GM23338 (cell line): Measurements from ENCODE around the gene LPIN1. TPM values are rescaled to one million over a fixed set of nuclear protein-coding genes. Genes with fewer than 3 reads are reported as not detected.

Source experiments
- ATAC-seq: fragments of 200-7000 bp; cut with Tn5 transposase; 3 replicates; pipeline ENCODE4 v1.9.1; 2020
- DNase-seq: peaks from one replicate; pipeline ENCODE4 v3.0.0-alpha.2; 2015; ENCODE audit warnings: low spot score
- H2AFZ ChIP-seq: fragments of 200-600 bp; sonication (generic); 2 replicates; pipeline ENCODE4 v1.8.0; 2016; ENCODE audit warnings: antibody characterized with exemption, mild to moderate bottlenecking, moderate library complexity
- H3F3A ChIP-seq: fragments of 200-600 bp; sonication (generic); replicated peaks from 2 replicates; pipeline ENCODE4 v1.8.0; 2017; ENCODE audit warnings: antibody characterized with exemption, mixed run types, low read depth
- H3K27ac ChIP-seq: fragments of 200-600 bp; sonication (generic); 2 replicates; pipeline ENCODE4 v1.6.1; 2016; ENCODE audit warnings: low read depth
- H3K27me3 ChIP-seq: fragments of 200-600 bp; sonication (generic); 2 replicates; pipeline ENCODE4 v1.8.0; 2016; ENCODE audit warnings: mild to moderate bottlenecking, mixed run types, moderate library complexity; ENCODE audit not compliant: insufficient read depth
- H3K36me3 ChIP-seq: fragments of 200-600 bp; sonication (generic); 2 replicates; pipeline ENCODE4 v1.8.0; 2016; ENCODE audit warnings: mild to moderate bottlenecking; ENCODE audit not compliant: insufficient read depth
- H3K4me1 ChIP-seq: fragments of 200-600 bp; sonication (generic); 2 replicates; pipeline ENCODE4 v1.8.0; 2016; ENCODE audit warnings: mild to moderate bottlenecking, moderate library complexity; ENCODE audit not compliant: insufficient read depth
- H3K4me2 ChIP-seq: fragments of 200-600 bp; sonication (generic); 2 replicates; pipeline ENCODE4 v1.7.1; 2017; ENCODE audit warnings: mixed run types
- H3K4me3 ChIP-seq: fragments of 200-600 bp; sonication (generic); 2 replicates; pipeline ENCODE4 v1.6.1; 2016; ENCODE audit warnings: mixed run types
- H3K79me2 ChIP-seq: fragments of 200-600 bp; sonication (generic); replicated peaks from 2 replicates; pipeline ENCODE4 v1.8.0; 2017; ENCODE audit warnings: mild to moderate bottlenecking; ENCODE audit not compliant: insufficient read depth
- H3K9me2 ChIP-seq: fragments of 200-600 bp; sonication (generic); 2 replicates; pipeline ENCODE4 v1.8.0; 2017; ENCODE audit not compliant: insufficient read depth
- H4K20me1 ChIP-seq: fragments of 200-600 bp; sonication (generic); replicated peaks from 2 replicates; pipeline ENCODE4 v1.8.0; 2017; ENCODE audit warnings: mild to moderate bottlenecking; ENCODE audit not compliant: insufficient read depth
- H3K27ac Mint-ChIP-seq: 2 replicates; pipeline ENCODE4 v1.8.0; 2020; ENCODE audit warnings: inconsistent platforms, mild to moderate bottlenecking, moderate library complexity, mixed read lengths
- H3K27me3 Mint-ChIP-seq: 3 replicates; pipeline ENCODE4 v1.8.0; 2022; ENCODE audit warnings: low read depth, mild to moderate bottlenecking, moderate library complexity, mixed read lengths, inconsistent platforms; ENCODE audit not compliant: insufficient read depth, poor library complexity
- H3K36me3 Mint-ChIP-seq: 3 replicates; pipeline ENCODE4 v1.8.0; 2021; ENCODE audit warnings: low read depth, mild to moderate bottlenecking, inconsistent platforms, moderate library complexity, mixed read lengths
- H3K4me1 Mint-ChIP-seq: 3 replicates; pipeline ENCODE4 v1.8.0; 2020; ENCODE audit warnings: mild to moderate bottlenecking, inconsistent platforms, mixed read lengths
- H3K4me3 Mint-ChIP-seq: 3 replicates; pipeline ENCODE4 v1.8.0; 2021; ENCODE audit warnings: moderate library complexity, mild to moderate bottlenecking, inconsistent platforms, mixed read lengths
- H3K9me3 Mint-ChIP-seq: 3 replicates; pipeline ENCODE4 v1.8.0; 2020; ENCODE audit warnings: moderate library complexity, mild to moderate bottlenecking, inconsistent platforms, mixed read lengths
- CREB1 ChIP-seq: fragments of 250-450 bp; sonication (Bioruptor Pico); IDR thresholded peaks from 2 replicates; pipeline ENCODE4 v1.5.0; 2020; ENCODE audit warnings: low read depth, mild to moderate bottlenecking, moderate library complexity
- EZH2 ChIP-seq: fragments of 200-600 bp; sonication (generic); IDR thresholded peaks from one replicate; pipeline ENCODE4 v1.8.0; 2017; ENCODE audit warnings: antibody characterized with exemption, mild to moderate bottlenecking, low read depth; ENCODE audit not compliant: unreplicated experiment
- EZH2phosphoT487 ChIP-seq: fragments of 200-600 bp; sonication (generic); IDR thresholded peaks from one replicate; pipeline ENCODE4 v1.8.1; 2018; ENCODE audit warnings: antibody characterized with exemption; ENCODE audit not compliant: unreplicated experiment
- JUNB ChIP-seq: IDR thresholded peaks from one replicate; pipeline ENCODE4 v1.6.1; 2016; ENCODE audit warnings: antibody characterized with exemption; ENCODE audit not compliant: unreplicated experiment
- NANOG ChIP-seq: IDR thresholded peaks from 2 replicates; pipeline ENCODE4 v1.6.1; 2016; ENCODE audit warnings: antibody characterized with exemption, borderline replicate concordance
- POLR2AphosphoS5 ChIP-seq: IDR thresholded peaks from 2 replicates; pipeline ENCODE4 v1.6.1; 2016; ENCODE audit warnings: antibody characterized with exemption, low read depth
- STAT1 ChIP-seq: IDR thresholded peaks from one replicate; pipeline ENCODE4 v1.6.1; 2016; ENCODE audit warnings: antibody characterized with exemption; ENCODE audit not compliant: unreplicated experiment
- ZNF114 ChIP-seq: fragments of 250-450 bp; sonication (Bioruptor Pico); IDR thresholded peaks from 2 replicates; pipeline ENCODE4 v1.5.0; 2020; ENCODE audit warnings: mild to moderate bottlenecking, moderate library complexity
- ZNF331 ChIP-seq: fragments of 250-450 bp; sonication (Bioruptor Pico); IDR thresholded peaks from 2 replicates; pipeline ENCODE4 v1.5.0; 2020; ENCODE audit warnings: low read depth, mild to moderate bottlenecking, moderate library complexity
- ZNF462 ChIP-seq: fragments of 250-450 bp; sonication (Bioruptor Pico); IDR thresholded peaks from 2 replicates; pipeline ENCODE4 v1.5.0; 2020; ENCODE audit warnings: mild to moderate bottlenecking, moderate library complexity
- polyA plus RNA-seq: library from polyadenylated mRNA; unstranded; fragments of >200 nt; fragmentation: Nextera tagmentation; extraction: Ambion mirVana; gene quantifications from 2 replicates; pipeline ENCODE4 v1.2.1, GENCODE V29; 2016
- total RNA-seq: library from RNA; depleted of rRNA; stranded (reverse); fragments of >200 nt; shearing (Covaris generic); gene quantifications from 2 replicates; pipeline ENCODE4 v1.2.3, GENCODE V29; 2014
- TF ChIP-seq, protein P1 (sequence below): IDR thresholded peaks from 2 replicates; pipeline ENCODE4 v1.6.1; 2016; ENCODE audit warnings: antibody characterized with exemption
- TF ChIP-seq, protein P2 (sequence below): IDR thresholded peaks from one replicate; pipeline ENCODE4 v1.6.1; 2018; ENCODE audit warnings: antibody characterized with exemption; ENCODE audit not compliant: unreplicated experiment
- TF ChIP-seq, protein P3 (sequence below), 2 experiments: fragments of 200-600 bp in 1 of 2; sonication (generic) in 1 of 2; conservative IDR thresholded peaks; 2 replicates each; pipeline versions ENCODE4 v1.5.1 to v1.6.1; 2016 to 2017; ENCODE audit warnings: antibody characterized with exemption in 2 of 2, low read depth in 2 of 2, mild to moderate bottlenecking in 2 of 2, moderate library complexity in 1 of 2

The LPIN1 gene
- total and polyA plus RNA-seq, 2 experiments from 2014 or later, result 4.4 to 9.5 TPM

DNA sequence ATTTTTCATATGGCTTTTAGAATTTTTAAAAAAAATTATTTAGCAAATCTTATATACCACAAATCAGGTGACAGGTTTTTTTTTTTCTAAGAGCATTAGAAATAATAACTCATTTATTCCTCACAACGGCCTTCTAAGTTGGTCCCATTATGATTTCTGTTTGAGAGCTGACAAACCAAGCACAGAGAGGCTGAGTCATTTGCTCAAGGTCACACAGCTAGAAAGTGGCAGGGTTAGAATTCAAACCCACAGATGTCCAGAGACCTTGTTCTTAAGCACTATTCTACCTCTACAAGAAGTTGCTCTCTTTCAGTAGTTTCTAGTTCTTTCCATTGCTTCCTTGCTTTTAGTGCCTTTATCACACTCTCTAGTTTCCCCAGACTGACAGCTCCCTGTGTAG, 28.8 kb upstream of the LPIN1 start:
- Mint-ChIP-seq H3K27ac (no peak overlapping the region), H3K4me3 (no peak overlapping the region), H3K4me1 (peaks cover 8% of the 10 kb centered on the region), H3K9me3 (no peaks in the 10 kb centered on the region), H3K27me3 (no peaks in the 10 kb centered on the region), H3K36me3 (no peaks in the 10 kb centered on the region)
- no peaks in the 10 kb centered on the region for H3K4me1 ChIP-seq
- TF ChIP-seq ZNF462 (CRISPR knock-in tag) (no peak), ZNF331 (CRISPR knock-in tag) (no peak), STAT1 (no peak), JUNB (no peak), EZH2 (no peak), POLR2AphosphoS5 (no peak), CREB1 (no peak), ZNF114 (CRISPR knock-in tag) (no peak), NANOG (no peak), EZH2phosphoT487 (no peak)
- TF ChIP-seq, protein P1, sequence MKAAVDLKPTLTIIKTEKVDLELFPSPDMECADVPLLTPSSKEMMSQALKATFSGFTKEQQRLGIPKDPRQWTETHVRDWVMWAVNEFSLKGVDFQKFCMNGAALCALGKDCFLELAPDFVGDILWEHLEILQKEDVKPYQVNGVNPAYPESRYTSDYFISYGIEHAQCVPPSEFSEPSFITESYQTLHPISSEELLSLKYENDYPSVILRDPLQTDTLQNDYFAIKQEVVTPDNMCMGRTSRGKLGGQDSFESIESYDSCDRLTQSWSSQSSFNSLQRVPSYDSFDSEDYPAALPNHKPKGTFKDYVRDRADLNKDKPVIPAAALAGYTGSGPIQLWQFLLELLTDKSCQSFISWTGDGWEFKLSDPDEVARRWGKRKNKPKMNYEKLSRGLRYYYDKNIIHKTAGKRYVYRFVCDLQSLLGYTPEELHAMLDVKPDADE, result no peak
- TF ChIP-seq, protein P2, sequence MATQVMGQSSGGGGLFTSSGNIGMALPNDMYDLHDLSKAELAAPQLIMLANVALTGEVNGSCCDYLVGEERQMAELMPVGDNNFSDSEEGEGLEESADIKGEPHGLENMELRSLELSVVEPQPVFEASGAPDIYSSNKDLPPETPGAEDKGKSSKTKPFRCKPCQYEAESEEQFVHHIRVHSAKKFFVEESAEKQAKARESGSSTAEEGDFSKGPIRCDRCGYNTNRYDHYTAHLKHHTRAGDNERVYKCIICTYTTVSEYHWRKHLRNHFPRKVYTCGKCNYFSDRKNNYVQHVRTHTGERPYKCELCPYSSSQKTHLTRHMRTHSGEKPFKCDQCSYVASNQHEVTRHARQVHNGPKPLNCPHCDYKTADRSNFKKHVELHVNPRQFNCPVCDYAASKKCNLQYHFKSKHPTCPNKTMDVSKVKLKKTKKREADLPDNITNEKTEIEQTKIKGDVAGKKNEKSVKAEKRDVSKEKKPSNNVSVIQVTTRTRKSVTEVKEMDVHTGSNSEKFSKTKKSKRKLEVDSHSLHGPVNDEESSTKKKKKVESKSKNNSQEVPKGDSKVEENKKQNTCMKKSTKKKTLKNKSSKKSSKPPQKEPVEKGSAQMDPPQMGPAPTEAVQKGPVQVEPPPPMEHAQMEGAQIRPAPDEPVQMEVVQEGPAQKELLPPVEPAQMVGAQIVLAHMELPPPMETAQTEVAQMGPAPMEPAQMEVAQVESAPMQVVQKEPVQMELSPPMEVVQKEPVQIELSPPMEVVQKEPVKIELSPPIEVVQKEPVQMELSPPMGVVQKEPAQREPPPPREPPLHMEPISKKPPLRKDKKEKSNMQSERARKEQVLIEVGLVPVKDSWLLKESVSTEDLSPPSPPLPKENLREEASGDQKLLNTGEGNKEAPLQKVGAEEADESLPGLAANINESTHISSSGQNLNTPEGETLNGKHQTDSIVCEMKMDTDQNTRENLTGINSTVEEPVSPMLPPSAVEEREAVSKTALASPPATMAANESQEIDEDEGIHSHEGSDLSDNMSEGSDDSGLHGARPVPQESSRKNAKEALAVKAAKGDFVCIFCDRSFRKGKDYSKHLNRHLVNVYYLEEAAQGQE, result no peak
- TF ChIP-seq, protein P3, sequence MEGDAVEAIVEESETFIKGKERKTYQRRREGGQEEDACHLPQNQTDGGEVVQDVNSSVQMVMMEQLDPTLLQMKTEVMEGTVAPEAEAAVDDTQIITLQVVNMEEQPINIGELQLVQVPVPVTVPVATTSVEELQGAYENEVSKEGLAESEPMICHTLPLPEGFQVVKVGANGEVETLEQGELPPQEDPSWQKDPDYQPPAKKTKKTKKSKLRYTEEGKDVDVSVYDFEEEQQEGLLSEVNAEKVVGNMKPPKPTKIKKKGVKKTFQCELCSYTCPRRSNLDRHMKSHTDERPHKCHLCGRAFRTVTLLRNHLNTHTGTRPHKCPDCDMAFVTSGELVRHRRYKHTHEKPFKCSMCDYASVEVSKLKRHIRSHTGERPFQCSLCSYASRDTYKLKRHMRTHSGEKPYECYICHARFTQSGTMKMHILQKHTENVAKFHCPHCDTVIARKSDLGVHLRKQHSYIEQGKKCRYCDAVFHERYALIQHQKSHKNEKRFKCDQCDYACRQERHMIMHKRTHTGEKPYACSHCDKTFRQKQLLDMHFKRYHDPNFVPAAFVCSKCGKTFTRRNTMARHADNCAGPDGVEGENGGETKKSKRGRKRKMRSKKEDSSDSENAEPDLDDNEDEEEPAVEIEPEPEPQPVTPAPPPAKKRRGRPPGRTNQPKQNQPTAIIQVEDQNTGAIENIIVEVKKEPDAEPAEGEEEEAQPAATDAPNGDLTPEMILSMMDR (conservative IDR thresholded peaks at IDR 0.05; ENCODE audit: low read depth in 2 of 2), result no peak
- H4K20me1 ChIP-seq, result no peaks in the 10 kb centered on the region
- no peak overlapping the region for H3K4me3 ChIP-seq
- DNase-seq (no peak), ATAC-seq (no peak)
- H2AFZ ChIP-seq, result no peak overlapping the region
- H3K27ac ChIP-seq, result no peak overlapping the region
- H3K27me3 ChIP-seq, result no peaks in the 10 kb centered on the region
- no peaks in the 10 kb centered on the region for H3K36me3 ChIP-seq
- H3K79me2 ChIP-seq, result no peaks in the 10 kb centered on the region
- no peaks in the 10 kb centered on the region for H3K9me2 ChIP-seq
- H3K4me2 ChIP-seq, result no peak overlapping the region
- no peaks in the 10 kb centered on the region for H3F3A ChIP-seq
